Measurements from ENCODE around the gene KPNB1.

The KPNB1 gene

DNA sequence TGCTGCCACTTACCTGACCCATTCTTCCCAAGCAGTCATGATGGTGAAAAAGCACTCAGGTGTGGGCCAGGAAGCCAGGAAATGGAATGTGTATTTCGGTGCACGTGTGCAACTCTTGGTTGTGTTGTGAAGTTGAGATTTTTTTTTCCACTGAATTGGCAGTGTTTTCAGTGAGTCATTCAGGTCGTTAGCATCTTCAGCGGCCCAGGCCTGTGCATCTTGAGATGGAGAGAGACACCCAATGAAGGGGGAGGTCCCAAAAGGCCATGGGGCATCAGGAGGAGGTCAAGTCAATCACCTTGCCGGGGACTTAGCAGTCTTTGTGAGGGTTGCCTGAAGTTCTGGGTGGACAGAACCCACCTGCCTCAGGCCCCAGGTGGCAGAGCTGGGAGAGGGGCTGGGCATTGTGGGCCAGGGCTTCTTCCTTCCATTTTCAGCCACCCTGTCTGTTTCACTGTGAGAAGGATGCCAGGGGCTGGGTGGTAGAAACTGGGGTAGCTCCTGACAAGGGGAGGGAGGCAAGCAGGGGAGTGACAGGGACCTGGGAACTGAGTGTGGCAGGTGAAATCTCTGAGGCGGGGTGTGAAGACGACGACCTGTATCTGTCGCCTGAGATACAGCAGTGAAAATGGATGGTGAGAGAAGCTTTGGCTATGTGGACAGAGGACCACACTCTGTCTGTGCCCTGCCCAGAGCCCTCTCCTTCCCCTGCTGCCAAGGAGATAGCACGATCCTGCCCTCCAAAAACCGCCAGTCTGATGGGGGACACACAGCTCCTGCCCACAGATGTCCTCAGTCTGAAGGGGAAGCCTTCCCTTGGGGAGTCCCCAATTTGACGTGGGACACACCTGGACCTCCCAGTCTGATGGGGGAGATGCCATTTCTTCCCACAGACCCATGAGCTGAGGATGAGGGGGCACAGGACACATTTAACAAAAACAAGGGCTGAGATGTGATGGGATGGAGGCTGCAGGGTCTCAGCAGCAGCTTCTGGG, 56.1 kb downstream of the KPNB1 start:
- H3K36me3 ChIP-seq (ENCODE audit: control insufficient read depth, insufficient read depth, low read length): peaks cover 35% of the 10 kb centered on the region
- H3K9me3 ChIP-seq (ENCODE audit: control insufficient read depth, low read length): no peaks in the 10 kb centered on the region
- 87 to 90% methylated on average over 10 to 12 of the region's 12 CpGs for WGBS, 2 experiments (ENCODE audit: insufficient coverage in 2 of 2)

DNA sequence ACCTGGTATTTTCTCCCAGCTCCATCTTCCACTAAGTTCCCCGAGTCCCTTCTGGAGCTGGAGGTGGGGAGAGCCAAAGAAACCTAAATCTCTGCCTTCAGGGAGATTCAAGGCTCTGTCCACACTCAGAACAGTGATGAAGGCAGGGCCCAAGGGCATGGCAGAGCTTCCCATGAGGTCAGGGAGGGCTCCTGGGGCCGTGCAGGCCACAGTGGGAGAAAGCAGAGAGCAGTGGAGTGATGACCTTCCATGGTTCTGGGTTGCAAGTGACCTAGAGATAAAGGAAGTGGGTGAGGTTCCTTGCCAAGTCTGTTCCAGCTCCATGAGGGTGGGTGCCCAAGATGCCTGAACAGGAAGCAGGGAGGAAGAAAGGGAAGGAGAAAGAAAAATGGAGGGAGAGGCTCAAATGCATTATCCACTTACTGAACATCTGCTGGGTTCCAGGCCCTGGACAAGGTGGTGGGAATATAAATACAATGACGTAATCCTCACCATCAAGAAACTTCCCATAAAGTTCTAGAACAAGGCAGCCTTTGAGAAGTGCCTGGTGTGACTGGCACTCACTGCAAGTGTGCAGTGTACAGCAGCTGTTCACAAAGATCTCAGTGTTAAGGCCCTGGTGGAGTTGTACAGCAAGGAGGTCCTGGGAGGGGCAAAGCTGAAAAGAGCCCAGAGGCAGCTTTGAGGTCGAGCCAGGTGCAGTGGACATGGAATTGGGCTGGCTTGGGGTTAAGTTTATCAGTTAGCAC, 57.5 kb downstream of the KPNB1 start:
- Histone ChIP-seq H3K9me3 (ENCODE audit: control insufficient read depth, low read length) (no peaks in the 10 kb centered on the region), H3K36me3 (ENCODE audit: control insufficient read depth, insufficient read depth, low read length) (peaks cover 37% of the 10 kb centered on the region), H3K4me1 (ENCODE audit: control insufficient read depth, insufficient read depth, low read length, poor library complexity, severe bottlenecking) (peaks cover 10% of the 10 kb centered on the region), H3K27ac (ENCODE audit: low read depth, low read length, severe bottlenecking) (no peak overlapping the region), H3K4me3 (ENCODE audit: extremely low read depth, insufficient read depth, low read length, poor library complexity, severe bottlenecking) (no peak overlapping the region)
- WGBS, 2 experiments (ENCODE audit: insufficient coverage in 2 of 2): 93 to 100% methylated on average over 2 to 3 of the region's 4 CpGs

More for the DNA sequence above, 56.1 kb downstream of the KPNB1 start:
- Histone ChIP-seq H3K27ac (ENCODE audit: low read depth, low read length, severe bottlenecking) (no peak overlapping the region), H3K4me3 (ENCODE audit: extremely low read depth, insufficient read depth, low read length, poor library complexity, severe bottlenecking) (no peak overlapping the region), H3K4me1 (ENCODE audit: control insufficient read depth, insufficient read depth, low read length, poor library complexity, severe bottlenecking) (peaks cover 13% of the 10 kb centered on the region)

GRCh38 chr17:47707884-47708283, 58.2 kb downstream of the KPNB1 start:
- no peak overlapping the region for H3K27ac ChIP-seq (ENCODE audit: low read depth, low read length, severe bottlenecking)
- no peak overlapping the region for H3K4me3 ChIP-seq (ENCODE audit: extremely low read depth, insufficient read depth, low read length, poor library complexity, severe bottlenecking)
- no peaks in the 10 kb centered on the region for H3K9me3 ChIP-seq (ENCODE audit: control insufficient read depth, low read length)
- H3K36me3 ChIP-seq (ENCODE audit: control insufficient read depth, insufficient read depth, low read length): peaks cover 33% of the 10 kb centered on the region
- WGBS, 2 experiments (ENCODE audit: insufficient coverage in 2 of 2): 86% methylated on average over 2 of the region's 3 CpGs; no CpG with 5 or more reads in 1 of the 2 experiments
- H3K4me1 ChIP-seq (ENCODE audit: control insufficient read depth, insufficient read depth, low read length, poor library complexity, severe bottlenecking): peaks cover 10% of the 10 kb centered on the region

DNA sequence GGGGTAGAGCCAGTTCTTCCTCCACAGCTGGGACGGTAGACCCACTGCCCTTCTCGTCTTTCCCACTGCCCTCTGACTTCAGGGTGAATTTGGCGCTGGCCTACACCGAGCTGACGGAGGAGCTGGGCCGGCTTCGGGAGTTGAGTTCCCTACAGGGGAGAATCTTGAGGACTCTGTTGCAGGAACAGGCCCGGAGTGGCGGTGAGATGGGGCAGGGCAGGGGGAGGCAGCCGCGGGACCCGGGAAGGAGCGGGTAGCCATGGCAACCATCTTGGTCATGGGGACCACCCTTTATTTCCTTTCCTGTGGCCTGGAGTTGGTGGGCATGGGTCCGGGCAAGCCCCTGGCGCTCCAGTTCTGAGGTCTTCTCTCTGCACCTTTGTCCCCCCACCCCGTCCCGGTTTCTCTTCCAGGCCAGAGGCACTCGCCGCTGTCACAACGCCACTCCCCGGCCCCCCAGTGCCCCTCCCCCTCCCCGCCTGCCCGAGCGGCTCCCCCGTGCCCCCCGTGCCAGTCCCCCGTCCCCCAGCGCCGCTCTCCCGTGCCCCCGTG, 58.7 kb downstream of the KPNB1 start:
- 58 to 59% methylated on average over 7 to 15 of the region's 31 CpGs for WGBS, 2 experiments (ENCODE audit: insufficient coverage in 2 of 2)
- no peaks in the 10 kb centered on the region for H3K9me3 ChIP-seq (ENCODE audit: control insufficient read depth, low read length)
- H3K4me3 ChIP-seq (ENCODE audit: extremely low read depth, insufficient read depth, low read length, poor library complexity, severe bottlenecking): no peak overlapping the region
- H3K36me3 ChIP-seq (ENCODE audit: control insufficient read depth, insufficient read depth, low read length): peaks cover 31% of the 10 kb centered on the region
- no peak overlapping the region for H3K27ac ChIP-seq (ENCODE audit: low read depth, low read length, severe bottlenecking)
- H3K4me1 ChIP-seq (ENCODE audit: control insufficient read depth, insufficient read depth, low read length, poor library complexity, severe bottlenecking): peaks cover 10% of the 10 kb centered on the region

GRCh38 chr17:47708864-47709541, 59.3 kb downstream of the KPNB1 start:
- WGBS, 2 experiments (ENCODE audit: insufficient coverage in 2 of 2): 71 to 73% methylated on average over 48 to 78 of the region's 89 CpGs
- H3K27ac ChIP-seq (ENCODE audit: low read depth, low read length, severe bottlenecking): no peak overlapping the region
- no peaks in the 10 kb centered on the region for H3K9me3 ChIP-seq (ENCODE audit: control insufficient read depth, low read length)
- H3K36me3 ChIP-seq (ENCODE audit: control insufficient read depth, insufficient read depth, low read length): peaks cover 28% of the 10 kb centered on the region
- H3K4me1 ChIP-seq (ENCODE audit: control insufficient read depth, insufficient read depth, low read length, poor library complexity, severe bottlenecking): peaks cover 10% of the 10 kb centered on the region
- H3K4me3 ChIP-seq (ENCODE audit: extremely low read depth, insufficient read depth, low read length, poor library complexity, severe bottlenecking): no peak overlapping the region

DNA sequence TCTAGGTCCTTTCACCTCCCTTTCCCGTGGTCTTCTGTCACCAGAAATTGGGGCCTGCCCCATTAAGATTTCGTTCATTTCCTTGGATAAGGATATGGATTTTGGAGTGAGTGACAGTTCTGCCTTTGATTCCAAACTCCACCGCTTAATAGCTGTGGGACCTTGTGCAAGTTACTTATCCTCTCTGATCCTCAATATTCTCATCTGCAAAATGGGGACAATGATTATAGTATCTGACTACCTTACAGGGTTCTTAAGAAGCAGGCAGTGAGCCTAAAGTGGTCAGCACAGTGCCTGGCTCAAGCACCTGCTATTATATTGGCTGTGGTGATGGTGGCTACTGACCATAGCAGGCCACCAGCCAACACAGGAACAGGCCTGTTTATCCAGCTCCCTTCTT, 59.9 kb downstream of the KPNB1 start:
- WGBS, 2 experiments (ENCODE audit: insufficient coverage in 2 of 2): 100% methylated on average over 1 to 2 of the region's 3 CpGs

GRCh38 chr17:47711366-47712099, 61.8 kb downstream of the KPNB1 start:
- WGBS, 2 experiments (ENCODE audit: insufficient coverage in 2 of 2): 95 to 98% methylated on average over 7 to 11 of the region's 15 CpGs
- Histone ChIP-seq H3K4me3 (ENCODE audit: extremely low read depth, insufficient read depth, low read length, poor library complexity, severe bottlenecking) (no peak overlapping the region), H3K27ac (ENCODE audit: low read depth, low read length, severe bottlenecking) (no peak overlapping the region), H3K36me3 (ENCODE audit: control insufficient read depth, insufficient read depth, low read length) (peaks cover 26% of the 10 kb centered on the region), H3K4me1 (ENCODE audit: control insufficient read depth, insufficient read depth, low read length, poor library complexity, severe bottlenecking) (no peaks in the 10 kb centered on the region), H3K9me3 (ENCODE audit: control insufficient read depth, low read length) (no peaks in the 10 kb centered on the region)

More for the DNA sequence above, 59.9 kb downstream of the KPNB1 start:
- peaks cover 10% of the 10 kb centered on the region for H3K4me1 ChIP-seq (ENCODE audit: control insufficient read depth, insufficient read depth, low read length, poor library complexity, severe bottlenecking)
- no peak overlapping the region for H3K27ac ChIP-seq (ENCODE audit: low read depth, low read length, severe bottlenecking)
- no peaks in the 10 kb centered on the region for H3K9me3 ChIP-seq (ENCODE audit: control insufficient read depth, low read length)
- H3K36me3 ChIP-seq (ENCODE audit: control insufficient read depth, insufficient read depth, low read length): peaks cover 28% of the 10 kb centered on the region
- H3K4me3 ChIP-seq (ENCODE audit: extremely low read depth, insufficient read depth, low read length, poor library complexity, severe bottlenecking): no peak overlapping the region

DNA sequence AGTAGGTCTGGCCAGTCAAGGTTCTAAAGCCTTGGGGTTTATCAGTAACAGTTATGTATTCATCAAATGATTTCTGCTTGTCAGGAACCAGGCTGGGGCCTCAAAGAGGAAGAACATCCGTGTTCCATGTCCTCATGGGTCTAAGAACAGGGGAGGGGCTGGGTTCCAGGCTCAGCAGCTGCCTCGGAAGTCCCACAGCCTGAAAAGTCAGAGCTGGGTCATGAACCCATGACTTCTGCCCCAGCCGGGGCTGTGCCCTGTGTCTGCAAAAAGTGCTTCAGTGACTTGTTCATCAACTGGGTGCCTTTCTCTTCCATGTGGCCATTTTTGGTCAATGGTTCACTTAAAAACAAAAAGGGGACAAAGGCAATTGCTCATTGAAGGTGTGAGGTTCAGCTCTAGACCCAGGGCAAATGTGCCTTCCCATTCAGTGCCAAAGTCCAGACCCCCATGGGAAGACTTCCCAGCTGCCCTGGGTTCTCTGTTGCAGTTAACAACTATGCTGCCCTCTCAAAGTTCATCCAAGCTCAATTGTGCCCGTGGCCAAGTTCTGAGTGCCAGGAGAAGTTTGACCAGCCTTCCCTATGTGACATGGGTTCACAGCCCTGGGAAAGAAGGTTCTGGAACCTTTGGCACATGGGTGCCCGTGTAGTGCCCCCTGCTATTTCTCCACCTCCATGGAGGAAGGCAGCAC, 62.8 kb downstream of the KPNB1 start:
- WGBS, 2 experiments (ENCODE audit: insufficient coverage in 2 of 2): 82 to 98% methylated on average over 4 of the region's 5 CpGs
- Histone ChIP-seq H3K36me3 (ENCODE audit: control insufficient read depth, insufficient read depth, low read length) (peaks cover 26% of the 10 kb centered on the region), H3K4me3 (ENCODE audit: extremely low read depth, insufficient read depth, low read length, poor library complexity, severe bottlenecking) (no peak overlapping the region), H3K9me3 (ENCODE audit: control insufficient read depth, low read length) (no peaks in the 10 kb centered on the region), H3K4me1 (ENCODE audit: control insufficient read depth, insufficient read depth, low read length, poor library complexity, severe bottlenecking) (no peaks in the 10 kb centered on the region), H3K27ac (ENCODE audit: low read depth, low read length, severe bottlenecking) (no peak overlapping the region)

DNA sequence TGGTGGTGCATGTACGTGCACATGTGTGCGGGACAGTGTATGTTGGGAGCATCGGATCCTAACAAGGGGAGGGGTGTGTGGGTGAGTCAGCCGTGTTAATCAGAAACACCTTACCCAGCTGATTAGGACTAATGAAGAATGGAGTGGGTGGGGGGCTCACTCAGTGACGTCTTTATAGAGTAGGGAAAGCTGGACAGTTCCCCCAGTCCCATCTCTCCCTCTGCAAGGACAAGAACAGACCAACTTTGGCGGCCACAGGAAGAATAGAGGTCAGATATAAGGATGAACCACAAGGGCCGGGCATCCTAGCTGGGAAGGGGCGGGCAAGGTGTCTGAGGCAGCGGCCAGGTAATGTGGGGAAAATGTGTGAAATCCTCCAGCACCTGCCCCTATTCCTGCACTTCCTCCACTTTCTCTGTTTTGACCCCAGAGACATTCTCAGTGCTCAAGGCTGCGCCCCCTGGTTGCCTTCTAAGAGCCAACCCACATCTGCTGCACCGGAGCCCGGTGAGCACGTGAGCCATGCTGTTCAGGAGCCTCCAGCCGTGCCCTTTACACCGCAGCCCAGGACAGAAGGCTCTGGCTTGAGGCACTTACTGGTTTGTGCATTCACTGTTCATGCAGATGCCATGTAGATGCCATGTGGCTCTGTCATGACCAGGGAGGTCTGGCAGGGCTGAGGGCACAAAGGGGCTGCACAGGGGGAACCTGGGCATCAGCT, 64.4 kb downstream of the KPNB1 start:
- Histone ChIP-seq H3K4me3 (ENCODE audit: extremely low read depth, insufficient read depth, low read length, poor library complexity, severe bottlenecking) (no peak overlapping the region), H3K27ac (ENCODE audit: low read depth, low read length, severe bottlenecking) (no peak overlapping the region), H3K4me1 (ENCODE audit: control insufficient read depth, insufficient read depth, low read length, poor library complexity, severe bottlenecking) (peaks cover 3% of the 10 kb centered on the region), H3K36me3 (ENCODE audit: control insufficient read depth, insufficient read depth, low read length) (peaks cover 24% of the 10 kb centered on the region), H3K9me3 (ENCODE audit: control insufficient read depth, low read length) (no peaks in the 10 kb centered on the region)
- 62 to 67% methylated on average over 11 to 12 of the region's 15 CpGs for WGBS, 2 experiments (ENCODE audit: insufficient coverage in 2 of 2)

All from mesodermal cell (in vitro differentiated cells).